GM23248 (cell line): ENCODE results near the gene G2E3.

ENCODE experiments used
- EZH2 ChIP-seq: fragments of 200-600 bp; sonication (generic); IDR thresholded peaks from 2 replicates; pipeline ENCODE4 v1.6.1; 2018; ENCODE audit warnings: antibody characterized with exemption, mild to moderate bottlenecking; ENCODE audit not compliant: insufficient read depth, poor library complexity, severe bottlenecking
- EZH2phosphoT487 ChIP-seq: fragments of 200-600 bp; sonication (generic); IDR thresholded peaks from 2 replicates; pipeline ENCODE4 v1.6.1; 2018; ENCODE audit warnings: antibody characterized with exemption, moderate library complexity, mild to moderate bottlenecking, low read depth; ENCODE audit not compliant: insufficient read depth

GRCh38 chr14:30585204-30585603 lies 26.2 kb downstream of the G2E3 start:
- TF ChIP-seq EZH2, result no peak
- TF ChIP-seq EZH2phosphoT487, result no peak
